ENCODE data around the gene LMO7. TPM values are rescaled to one million over a fixed set of nuclear protein-coding genes. Genes with fewer than 3 reads are reported as not detected.

Gene LMO7
- total RNA-seq, 1 experiment from 2014 or later: 18.5 TPM

GRCh38 chr13:75908141-75908540 is 272.0 kb downstream of the LMO7 start:
- POLR2A ChIA-PET: no interaction called here
- Mint-ChIP-seq H3K4me3 (no peak overlapping the region), H3K9me3 (no peaks in the 10 kb centered on the region), H3K36me3 (no peaks in the 10 kb centered on the region), H3K4me1 (peaks cover 22% of the 10 kb centered on the region), H3K27me3 (ENCODE audit: low read depth) (no peaks in the 10 kb centered on the region), H3K27ac (no peak overlapping the region)
- DNase-seq (ENCODE audit: low spot score) (no peak), ATAC-seq (no peak; the same call in 1 of the 2 replicates)
- no peak for TF ChIP-seq AR (CRISPR knock-in tag; IDR thresholded peaks at IDR 0.05)
- TF ChIP-seq IRF2 (CRISPR knock-in tag; IDR thresholded peaks at IDR 0.05; ENCODE audit: borderline replicate concordance, low read depth): no peak
- no peak for TF ChIP-seq NR3C1 (CRISPR knock-in tag; conservative IDR thresholded peaks at IDR 0.05; ENCODE audit: low read depth)
- TF ChIP-seq ZNF512 (CRISPR knock-in tag; IDR thresholded peaks at IDR 0.05; ENCODE audit: borderline replicate concordance): no peak
- TF ChIP-seq EMX1 (CRISPR knock-in tag; IDR thresholded peaks at IDR 0.05): no peak
- TF ChIP-seq TP53 (CRISPR knock-in tag; IDR thresholded peaks at IDR 0.05): no peak
- TF ChIP-seq MLX (CRISPR knock-in tag; IDR thresholded peaks at IDR 0.05): no peak
- no peak for TF ChIP-seq CDX4 (CRISPR knock-in tag; IDR thresholded peaks at IDR 0.05; ENCODE audit: borderline replicate concordance)
- no peak for TF ChIP-seq ZNF532 (CRISPR knock-in tag; IDR thresholded peaks at IDR 0.05; ENCODE audit: borderline replicate concordance)
- no peak for TF ChIP-seq GABPB1 (CRISPR knock-in tag; IDR thresholded peaks at IDR 0.05)
- CTCF ChIA-PET: interaction anchor here (0.9 kb wide), 1 partner anchor 212 kb away, joined by 3 read pairs; no protein-coding TSS in a partner anchor

Other genes with a start within 250 kb of the LMO7 start
- gene TBC1D4, start 154.2 kb upstream of the LMO7 start, total RNA-seq (2021): 30.1 to 37.1 TPM (median 30.4 TPM) in 3 replicates
- 94.6 to 136 TPM (median 124 TPM) in 3 replicates for gene COMMD6, start 98.5 kb upstream of the LMO7 start, total RNA-seq (2021)
- 41.6 to 46.9 TPM (median 43.1 TPM) in 3 replicates for gene UCHL3, start 86.5 kb upstream of the LMO7 start, total RNA-seq (2021)

All from WTC11 (cell line).